Heart left ventricle (tissue), 13 donors: ENCODE data around the gene OR3A3.
"Not testable (repeated sequence)": the region's sequence is repeated elsewhere in the genome, so short reads cannot be mapped to it uniquely, and the experiment has no call there.

Source experiments
- POLR2A ChIP-seq, 2 donors: fragments of 450-650 bp; IDR thresholded peaks; one replicate each; pipeline ENCODE4 v1.6.1; 2017; ENCODE audit warnings: antibody characterized with exemption in 2 of 2, mild to moderate bottlenecking in 2 of 2, moderate library complexity in 2 of 2
- TF ChIP-seq, protein P1 (sequence below), 12 donors: fragments of 200-600 bp; sonication (generic) in 4 of 12; IDR thresholded peaks; one replicate each; pipeline versions ENCODE4 v1.5.0 to v1.8.0; 2018 to 2022; ENCODE audit warnings: antibody characterized with exemption in 12 of 12, mild to moderate bottlenecking in 5 of 12
- donor health status: ischemic (EF 13 %, LVEDD 7.1; RV severe dilation, severe dysfunction).
- donor health status: DM: no; HTN: yes; CAD: no.
- donor health status: DM: no; HTN: no; CAD: no.
- donor health status: ischemic (EF 25% LVEDD 6.9; RV normal size, moderate dysfunction).
- donor health status: ischemic (EF 25% LVEDD 5.7; RV mildly dilated, moderate dysfunction).
- donor health status: ischemic (EF 35%, LVEDD 5.7; RV mildly dilated, moderate dysfunction).
- donor health status: nonischemic (EF 11% LVEDD 7.7; RV severe dilation, severe dysfunction).
- donor health status: DM: yes; HTN: yes; CAD: no.
- donor health status: PGD.
- donor health status: ischemic (EF 29% LVEDD 5.4; RV normal size, mild dysfunction).
- donor health status: nonischemic (EF 23%, LVEDD 6.1; RV moderate dilation, normal function).

GRCh38 chr17:3412216-3412615, 1.0 kb downstream of the OR3A3 start:
- TF ChIP-seq, protein P1, sequence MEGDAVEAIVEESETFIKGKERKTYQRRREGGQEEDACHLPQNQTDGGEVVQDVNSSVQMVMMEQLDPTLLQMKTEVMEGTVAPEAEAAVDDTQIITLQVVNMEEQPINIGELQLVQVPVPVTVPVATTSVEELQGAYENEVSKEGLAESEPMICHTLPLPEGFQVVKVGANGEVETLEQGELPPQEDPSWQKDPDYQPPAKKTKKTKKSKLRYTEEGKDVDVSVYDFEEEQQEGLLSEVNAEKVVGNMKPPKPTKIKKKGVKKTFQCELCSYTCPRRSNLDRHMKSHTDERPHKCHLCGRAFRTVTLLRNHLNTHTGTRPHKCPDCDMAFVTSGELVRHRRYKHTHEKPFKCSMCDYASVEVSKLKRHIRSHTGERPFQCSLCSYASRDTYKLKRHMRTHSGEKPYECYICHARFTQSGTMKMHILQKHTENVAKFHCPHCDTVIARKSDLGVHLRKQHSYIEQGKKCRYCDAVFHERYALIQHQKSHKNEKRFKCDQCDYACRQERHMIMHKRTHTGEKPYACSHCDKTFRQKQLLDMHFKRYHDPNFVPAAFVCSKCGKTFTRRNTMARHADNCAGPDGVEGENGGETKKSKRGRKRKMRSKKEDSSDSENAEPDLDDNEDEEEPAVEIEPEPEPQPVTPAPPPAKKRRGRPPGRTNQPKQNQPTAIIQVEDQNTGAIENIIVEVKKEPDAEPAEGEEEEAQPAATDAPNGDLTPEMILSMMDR (IDR thresholded peaks at IDR 0.05): not testable (repeated sequence)
- not testable (repeated sequence) for TF ChIP-seq POLR2A (IDR thresholded peaks at IDR 0.05)
